ENCODE data around the gene PRPF40B.

DNA sequence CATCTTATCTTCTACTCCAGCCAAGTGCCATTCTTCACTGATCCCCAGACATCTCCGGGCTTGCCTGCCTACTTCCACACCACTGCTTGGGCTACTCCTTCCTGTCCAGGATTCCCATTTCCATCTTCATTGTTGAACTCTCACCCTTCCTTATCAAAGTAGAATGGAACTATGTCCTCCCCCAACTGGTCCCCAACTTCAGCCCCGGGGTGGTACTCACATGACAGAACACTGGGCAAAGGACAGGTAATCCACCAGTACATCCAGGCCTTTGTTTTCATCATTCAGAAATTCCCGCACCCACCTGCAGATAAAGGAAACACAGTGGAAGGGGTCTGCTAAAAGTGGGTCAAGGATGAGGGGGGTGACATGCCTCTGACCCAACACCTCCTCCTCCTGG is 38.4 kb downstream of the PRPF40B start:
- TF ChIP-seq, protein P1, sequence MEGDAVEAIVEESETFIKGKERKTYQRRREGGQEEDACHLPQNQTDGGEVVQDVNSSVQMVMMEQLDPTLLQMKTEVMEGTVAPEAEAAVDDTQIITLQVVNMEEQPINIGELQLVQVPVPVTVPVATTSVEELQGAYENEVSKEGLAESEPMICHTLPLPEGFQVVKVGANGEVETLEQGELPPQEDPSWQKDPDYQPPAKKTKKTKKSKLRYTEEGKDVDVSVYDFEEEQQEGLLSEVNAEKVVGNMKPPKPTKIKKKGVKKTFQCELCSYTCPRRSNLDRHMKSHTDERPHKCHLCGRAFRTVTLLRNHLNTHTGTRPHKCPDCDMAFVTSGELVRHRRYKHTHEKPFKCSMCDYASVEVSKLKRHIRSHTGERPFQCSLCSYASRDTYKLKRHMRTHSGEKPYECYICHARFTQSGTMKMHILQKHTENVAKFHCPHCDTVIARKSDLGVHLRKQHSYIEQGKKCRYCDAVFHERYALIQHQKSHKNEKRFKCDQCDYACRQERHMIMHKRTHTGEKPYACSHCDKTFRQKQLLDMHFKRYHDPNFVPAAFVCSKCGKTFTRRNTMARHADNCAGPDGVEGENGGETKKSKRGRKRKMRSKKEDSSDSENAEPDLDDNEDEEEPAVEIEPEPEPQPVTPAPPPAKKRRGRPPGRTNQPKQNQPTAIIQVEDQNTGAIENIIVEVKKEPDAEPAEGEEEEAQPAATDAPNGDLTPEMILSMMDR (IDR thresholded peaks at IDR 0.05; ENCODE audit: low read length), result no peak
- no peak for TF ChIP-seq EZH2 (optimal IDR thresholded peaks at IDR 0.05; ENCODE audit: low read depth, low read length)
- TF ChIP-seq EZH2phosphoT487 (IDR thresholded peaks at IDR 0.05; ENCODE audit: low read length), result no peak

Measured in MM.1S (cell line).